Activated gamma-delta T cell (primary cell): ENCODE data around the gene MAPKAPK5.
"Not testable (repeated sequence)": the region's sequence is repeated elsewhere in the genome, so short reads cannot be mapped to it uniquely, and the experiment has no call there.

Source experiments
- DNase-seq: peaks from one replicate; lab custom pipeline; 2025; lab: John Stamatoyannopoulos, UW
- total RNA-seq, 2 donors: gene quantifications; one replicate each; lab custom pipeline; 2026; lab: John Stamatoyannopoulos, UW

The MAPKAPK5 gene, protein sequence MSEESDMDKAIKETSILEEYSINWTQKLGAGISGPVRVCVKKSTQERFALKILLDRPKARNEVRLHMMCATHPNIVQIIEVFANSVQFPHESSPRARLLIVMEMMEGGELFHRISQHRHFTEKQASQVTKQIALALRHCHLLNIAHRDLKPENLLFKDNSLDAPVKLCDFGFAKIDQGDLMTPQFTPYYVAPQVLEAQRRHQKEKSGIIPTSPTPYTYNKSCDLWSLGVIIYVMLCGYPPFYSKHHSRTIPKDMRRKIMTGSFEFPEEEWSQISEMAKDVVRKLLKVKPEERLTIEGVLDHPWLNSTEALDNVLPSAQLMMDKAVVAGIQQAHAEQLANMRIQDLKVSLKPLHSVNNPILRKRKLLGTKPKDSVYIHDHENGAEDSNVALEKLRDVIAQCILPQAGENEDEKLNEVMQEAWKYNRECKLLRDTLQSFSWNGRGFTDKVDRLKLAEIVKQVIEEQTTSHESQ
- 92.7 to 106 reads per million in 2 donors for total RNA-seq

GRCh38 chr12:111841750-111842555 is at the start of gene MAPKAPK5:
Gene MAPKAPK5, plus strand, starts transcription at chr12:111842228. Its CDS starts 506 bp downstream, at chr12:111842734.
- peak; percentile 97 for DNase-seq

- DNase-seq: no peak
These were observed 49.2 kb upstream of the MAPKAPK5 start for GRCh38 chr12:111792856-111793235.

- no peak for DNase-seq
These were observed 43.8 kb upstream of the MAPKAPK5 start for GRCh38 chr12:111798182-111798581.

DNA sequence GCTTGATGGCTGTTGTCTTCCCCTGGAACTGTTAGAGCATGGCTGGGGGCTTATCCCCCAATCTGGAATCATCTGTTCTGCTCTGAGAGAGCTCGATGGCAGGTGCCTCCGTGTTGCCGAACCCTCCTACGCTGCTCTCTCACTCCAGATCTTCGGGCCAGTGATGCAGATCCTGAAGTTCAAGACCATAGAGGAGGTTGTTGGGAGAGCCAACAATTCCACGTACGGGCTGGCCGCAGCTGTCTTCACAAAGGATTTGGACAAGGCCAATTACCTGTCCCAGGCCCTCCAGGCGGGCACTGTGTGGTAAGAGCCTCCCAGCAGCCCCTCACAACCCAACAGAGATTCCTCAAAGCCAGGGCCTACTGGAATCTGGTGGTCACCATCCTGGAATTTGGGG is 42.3 kb upstream of the MAPKAPK5 start:
- no peak for DNase-seq

GRCh38 chr12:111803038-111803626 is 38.9 kb upstream of the MAPKAPK5 start:
- DNase-seq: no peak

- no peak for DNase-seq
These were observed 38.2 kb upstream of the MAPKAPK5 start for GRCh38 chr12:111803851-111804250.

DNA sequence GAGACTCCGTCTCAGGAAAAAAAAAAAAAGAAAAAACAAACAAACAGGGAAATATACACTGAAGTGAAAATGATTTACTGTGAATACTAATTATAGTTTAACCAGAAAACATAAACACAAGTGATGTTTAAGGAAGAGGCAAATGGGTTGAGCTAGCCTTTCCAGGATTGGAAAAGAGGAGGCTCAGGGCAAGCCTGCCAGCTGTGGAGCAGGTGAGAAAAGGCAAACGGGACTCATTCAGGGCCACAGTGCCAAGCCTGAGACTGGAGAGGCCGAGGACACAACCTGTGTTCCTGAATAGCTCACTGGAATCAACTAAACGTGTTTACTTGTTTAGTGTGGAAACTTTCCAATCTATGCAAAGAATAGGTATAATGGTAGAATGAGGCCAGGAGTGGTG is 35.7 kb upstream of the MAPKAPK5 start:
- no peak for DNase-seq

DNA sequence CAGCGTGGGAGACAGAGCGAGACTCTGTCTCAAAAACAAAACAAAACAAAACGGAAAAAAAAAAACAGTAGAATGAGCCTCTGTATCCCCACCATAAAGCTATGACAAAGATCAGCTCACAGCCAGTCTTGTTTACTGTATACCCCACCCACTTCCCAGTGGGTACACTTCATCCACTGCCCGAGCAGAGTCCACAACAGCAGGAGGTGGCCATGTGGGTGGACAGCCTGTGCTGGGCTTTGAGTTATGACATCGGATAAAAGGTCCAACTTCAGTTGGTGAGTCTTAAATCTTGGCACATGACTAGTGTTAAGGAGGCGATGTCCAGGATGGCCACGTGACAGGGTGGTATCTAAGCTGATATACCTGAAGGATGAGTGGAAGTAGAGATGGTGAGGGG is 34.8 kb upstream of the MAPKAPK5 start:
- no peak for DNase-seq

GRCh38 chr12:111812881-111813741 is 28.9 kb upstream of the MAPKAPK5 start:
- DNase-seq: no peak

- DNase-seq: no peak
These were observed 25.9 kb upstream of the MAPKAPK5 start for GRCh38 chr12:111816065-111816615.

- not testable (repeated sequence) for DNase-seq
These were observed 25.1 kb upstream of the MAPKAPK5 start for GRCh38 chr12:111816898-111817297.

GRCh38 chr12:111818340-111818739 is 23.7 kb upstream of the MAPKAPK5 start:
- no peak for DNase-seq

GRCh38 chr12:111819191-111820158 is 22.6 kb upstream of the MAPKAPK5 start:
- no peak for DNase-seq

- not testable (repeated sequence) for DNase-seq
These were observed 21.2 kb upstream of the MAPKAPK5 start for GRCh38 chr12:111820828-111821227.

GRCh38 chr12:111822886-111823285 is 19.1 kb upstream of the MAPKAPK5 start:
- DNase-seq: no peak

DNA sequence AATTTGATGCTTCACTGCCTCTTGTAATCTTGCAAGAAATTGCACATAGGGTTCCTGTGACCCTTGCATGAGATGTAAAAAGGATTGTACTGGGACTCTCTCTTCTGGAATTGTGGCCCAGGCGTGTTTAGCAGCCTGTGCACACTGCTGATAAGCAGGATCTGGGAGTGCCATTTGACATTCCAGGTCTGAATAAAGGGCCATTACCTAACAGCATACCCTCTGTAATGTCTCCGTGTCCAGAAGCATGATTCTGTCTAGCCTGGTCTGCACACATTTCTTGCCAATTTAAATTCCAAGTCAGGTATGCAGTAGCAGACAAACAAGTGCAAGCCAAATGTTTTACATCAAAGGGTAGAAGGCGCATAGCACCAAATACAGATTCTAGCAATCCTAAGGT is 18.1 kb upstream of the MAPKAPK5 start:
- DNase-seq: no peak

GRCh38 chr12:111824312-111824711 is 17.7 kb upstream of the MAPKAPK5 start:
- not testable (repeated sequence) for DNase-seq

- no peak for DNase-seq
These were observed 16.5 kb upstream of the MAPKAPK5 start for GRCh38 chr12:111825509-111825908.

- no peak for DNase-seq
These were observed 15.7 kb upstream of the MAPKAPK5 start for GRCh38 chr12:111826316-111826715.

- DNase-seq: no peak
These were observed 15.0 kb upstream of the MAPKAPK5 start for GRCh38 chr12:111826992-111827391.
